ENCODE data around the gene BTNL9. TPM values are rescaled to one million over a fixed set of nuclear protein-coding genes. Genes with fewer than 3 reads are reported as not detected.
"Not testable (repeated sequence)": the region's sequence is repeated elsewhere in the genome, so short reads cannot be mapped to it uniquely, and the experiment has no call there.

The BTNL9 gene
- 10 to 100 TPM in 2 of 4 donors, 1 to 10 TPM in 2; 5.6 to 15.5 (median 8.2) TPM for polyA plus RNA-seq (ENCODE audit: insufficient read length in 4 of 4)

DNA sequence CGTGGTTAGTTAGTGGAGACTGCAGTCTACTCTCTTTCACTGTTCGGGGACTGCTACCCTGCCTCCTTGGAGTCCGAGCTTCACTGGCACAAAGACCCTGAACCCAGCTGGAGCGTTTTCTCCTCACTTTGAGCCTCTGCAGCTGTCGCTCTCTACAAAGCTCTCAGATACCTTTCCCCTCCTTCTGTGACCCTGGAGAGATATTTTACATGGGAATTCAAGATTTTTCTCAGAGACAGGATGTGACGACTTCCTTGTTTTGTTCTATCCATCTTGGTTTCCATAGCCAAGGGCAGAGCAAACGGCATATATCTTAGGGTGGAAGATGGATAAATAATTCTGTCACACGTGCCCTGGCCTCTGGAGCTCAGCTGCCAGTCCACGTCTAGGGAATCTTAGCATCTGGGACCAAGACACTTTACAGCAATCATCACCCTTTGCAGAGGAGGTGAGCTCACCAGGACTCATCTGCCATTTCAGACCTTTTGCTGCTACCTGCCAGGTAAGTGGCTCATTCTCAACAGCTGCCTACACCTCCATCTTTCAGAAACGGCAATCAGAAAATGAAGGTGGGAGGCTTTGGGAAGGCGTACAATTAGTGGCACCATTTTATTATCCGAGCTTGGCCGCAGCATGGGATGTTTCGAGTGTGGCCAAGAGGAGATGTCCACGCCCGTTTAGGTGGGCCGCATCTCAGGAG, at the start of gene BTNL9:
Gene BTNL9 (plus strand): TSS at position 336 of the 700 bp plus-strand sequence. CDS start 5,224 bp downstream, outside the sequence.
- peak in 1 of 4 donors; percentile 45 for DNase-seq (ENCODE audit: low read depth in 4 of 4, low spot score in 2 of 4)

GRCh38 chr5:180990882-180991242, 49.2 kb upstream of the BTNL9 start:
- no peak for DNase-seq (ENCODE audit: low read depth in 4 of 4, low spot score in 2 of 4)

- no peak for DNase-seq (ENCODE audit: low read depth in 4 of 4, low spot score in 2 of 4)
Observed at GRCh38 chr5:181001947-181002346, 38.1 kb upstream of the BTNL9 start.

GRCh38 chr5:181005791-181006190, 34.3 kb upstream of the BTNL9 start:
- no peak for DNase-seq (ENCODE audit: low read depth in 4 of 4, low spot score in 2 of 4)

DNA sequence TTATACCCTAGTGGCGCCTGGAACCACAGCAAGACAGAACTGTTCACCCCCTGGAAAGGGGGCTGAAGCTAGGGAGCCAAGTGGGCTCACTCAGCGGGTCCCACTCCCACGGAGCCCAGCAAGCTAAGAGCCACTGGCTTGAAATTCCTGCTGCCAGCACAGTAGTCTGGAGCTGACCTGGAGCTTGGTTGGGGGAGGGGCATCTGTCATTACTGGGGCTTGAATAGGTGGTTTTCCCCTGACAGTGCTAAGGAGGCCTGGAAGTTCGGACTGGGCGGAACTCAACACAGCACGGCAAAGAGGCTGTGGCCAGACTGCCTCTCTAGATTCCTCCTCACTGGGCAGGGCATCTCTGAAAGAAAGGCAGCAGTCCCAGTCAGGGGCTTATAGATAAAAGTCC, 31.9 kb upstream of the BTNL9 start:
- no peak for DNase-seq (ENCODE audit: low read depth in 4 of 4, low spot score in 2 of 4)

DNA sequence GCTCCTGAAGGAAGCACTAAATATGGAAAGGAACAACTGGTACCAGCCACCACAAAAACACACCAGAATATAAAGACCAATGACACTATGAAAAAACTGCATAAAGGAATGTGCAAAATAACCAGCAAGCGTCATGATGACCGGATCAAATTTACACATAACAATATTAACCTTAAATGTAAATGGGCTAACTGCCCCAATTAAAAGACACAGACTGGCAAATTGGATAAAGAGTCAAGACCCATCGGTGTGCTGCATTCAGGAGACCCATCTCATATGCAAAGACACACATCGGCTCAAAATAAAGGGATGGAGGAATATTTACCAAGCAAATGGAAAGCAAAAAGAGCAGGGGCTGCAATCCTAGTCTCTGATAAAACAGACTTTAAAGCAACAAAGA, 30.0 kb upstream of the BTNL9 start:
- DNase-seq (ENCODE audit: low read depth in 4 of 4, low spot score in 2 of 4) = not testable (repeated sequence)

GRCh38 chr5:181014654-181015053, 25.4 kb upstream of the BTNL9 start:
- DNase-seq (ENCODE audit: low read depth in 4 of 4, low spot score in 2 of 4) = not testable (repeated sequence)

DNA sequence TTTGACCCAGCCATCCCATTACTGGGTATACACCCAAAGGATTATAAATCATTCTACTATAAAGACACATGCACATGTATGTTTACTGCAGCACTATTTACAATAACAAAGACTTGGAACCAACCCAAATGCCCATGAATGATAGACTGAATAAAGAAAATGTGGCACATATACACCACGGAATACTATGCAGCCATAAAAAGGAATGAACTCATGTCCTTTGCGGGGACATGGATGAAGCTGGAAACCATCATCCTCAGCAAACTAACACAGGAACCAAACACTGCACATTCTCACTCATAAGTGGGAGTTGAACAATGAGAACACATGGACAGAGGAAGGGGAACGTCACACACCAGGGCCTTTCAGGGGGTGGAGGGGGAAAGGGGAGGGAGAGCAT, 22.6 kb upstream of the BTNL9 start:
- DNase-seq (ENCODE audit: low read depth in 4 of 4, low spot score in 2 of 4) = not testable (repeated sequence)

GRCh38 chr5:181020688-181021087, 19.4 kb upstream of the BTNL9 start:
- no peak for DNase-seq (ENCODE audit: low read depth in 4 of 4, low spot score in 2 of 4)

GRCh38 chr5:181024245-181025064, 15.6 kb upstream of the BTNL9 start:
- no peak for DNase-seq (ENCODE audit: low read depth in 4 of 4, low spot score in 2 of 4)

DNA sequence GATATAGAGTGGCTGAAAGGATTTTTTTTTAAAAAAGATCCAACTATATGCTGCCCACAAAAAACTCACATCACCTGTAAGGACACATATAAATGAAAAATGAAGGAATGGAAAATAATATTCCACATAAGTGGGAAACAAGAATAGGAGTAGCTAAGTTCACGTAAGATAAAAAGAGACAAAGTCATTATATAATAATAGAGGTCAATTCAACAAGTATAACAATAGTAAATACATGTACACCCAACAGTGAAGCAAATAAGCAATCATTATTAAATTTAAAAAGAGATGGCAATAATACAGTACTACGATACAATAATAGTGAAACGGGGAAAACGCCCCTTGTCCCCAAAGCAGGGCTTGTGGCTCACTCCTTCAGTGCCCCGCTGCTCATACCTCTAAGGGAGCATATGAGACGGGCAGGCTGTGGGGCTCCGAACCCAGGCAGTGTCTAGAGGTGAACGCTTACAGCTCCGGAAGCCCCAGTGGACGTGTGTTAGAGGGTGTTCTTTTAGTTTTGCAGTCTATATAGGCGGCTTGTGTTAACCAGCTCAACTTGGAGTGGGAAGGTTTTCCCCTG, 12.5 kb upstream of the BTNL9 start:
- no peak for DNase-seq (ENCODE audit: low read depth in 4 of 4, low spot score in 2 of 4)

DNA sequence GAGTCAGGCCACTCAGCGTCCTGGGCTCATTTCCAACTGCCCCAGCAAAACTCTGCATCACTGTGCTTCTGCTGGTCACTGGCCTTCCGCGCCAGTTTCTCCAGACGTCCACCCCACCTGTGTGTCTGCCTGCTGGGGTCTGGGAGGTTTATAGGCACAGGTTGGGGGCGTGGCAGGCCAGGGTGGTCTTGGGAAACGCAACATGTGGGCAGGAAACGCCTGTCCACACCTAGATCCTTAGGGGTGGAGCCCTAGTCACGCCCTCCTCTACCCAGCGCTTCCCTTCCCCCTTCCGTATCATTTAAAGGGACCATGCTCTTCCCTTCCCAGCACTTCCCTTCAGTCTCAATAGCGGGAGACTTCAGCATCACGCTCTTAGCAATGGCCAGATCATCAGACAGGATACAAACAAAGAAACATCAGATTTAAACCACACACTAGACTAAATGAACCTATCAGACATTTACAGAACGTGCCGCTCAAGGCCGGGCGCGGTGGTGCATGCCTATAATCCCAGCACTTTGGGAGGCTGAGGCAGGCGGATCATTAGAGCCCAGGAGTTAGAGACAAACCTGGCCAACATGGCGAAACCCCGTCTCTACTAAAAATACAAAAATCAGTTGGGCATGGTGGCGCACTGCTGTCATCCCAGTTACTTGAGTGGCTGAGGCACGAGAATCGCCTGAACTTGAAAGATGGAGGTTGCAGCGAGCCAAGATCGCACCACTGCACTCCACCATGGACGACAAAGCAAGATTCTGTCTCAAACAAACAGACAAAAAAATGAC, 11.8 kb upstream of the BTNL9 start:
- no peak for DNase-seq (ENCODE audit: low read depth in 4 of 4, low spot score in 2 of 4)

- no peak for DNase-seq (ENCODE audit: low read depth in 4 of 4, low spot score in 2 of 4)
Observed at GRCh38 chr5:181031716-181032115, 8.3 kb upstream of the BTNL9 start.

- no peak for DNase-seq (ENCODE audit: low read depth in 4 of 4, low spot score in 2 of 4)
Observed at GRCh38 chr5:181035991-181036815, 3.9 kb upstream of the BTNL9 start.

DNA sequence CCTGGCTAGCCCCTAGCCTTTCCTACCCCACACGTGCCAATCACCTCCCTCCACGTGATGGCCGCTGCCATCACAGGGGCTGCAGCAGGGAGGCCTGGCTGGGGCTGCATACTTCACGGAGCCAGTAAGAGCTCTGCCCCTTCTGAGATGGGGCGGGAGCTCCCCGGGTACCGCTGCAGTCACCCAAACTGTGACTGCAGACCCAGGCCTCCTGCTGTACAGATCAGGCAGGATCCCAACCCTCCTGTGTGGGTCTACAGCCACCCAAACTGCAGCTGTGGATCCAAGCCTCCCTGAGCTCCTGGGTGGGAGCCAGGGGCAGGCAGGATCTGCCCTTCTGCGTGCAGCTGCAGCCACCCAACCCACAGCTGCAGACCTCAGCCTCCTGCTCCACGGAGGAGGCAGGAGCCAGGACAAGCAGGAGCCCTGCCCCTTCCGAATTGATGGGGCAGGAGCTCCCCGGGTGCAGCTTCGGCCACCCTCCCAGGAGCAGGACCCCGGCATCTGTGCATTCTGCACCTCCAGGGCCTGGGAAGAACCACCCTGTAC, 3.2 kb upstream of the BTNL9 start:
- no peak for DNase-seq (ENCODE audit: low read depth in 4 of 4, low spot score in 2 of 4)

GRCh38 chr5:181037365-181037861, 2.7 kb upstream of the BTNL9 start:
- DNase-seq (ENCODE audit: low read depth in 4 of 4, low spot score in 2 of 4) = no peak

DNA sequence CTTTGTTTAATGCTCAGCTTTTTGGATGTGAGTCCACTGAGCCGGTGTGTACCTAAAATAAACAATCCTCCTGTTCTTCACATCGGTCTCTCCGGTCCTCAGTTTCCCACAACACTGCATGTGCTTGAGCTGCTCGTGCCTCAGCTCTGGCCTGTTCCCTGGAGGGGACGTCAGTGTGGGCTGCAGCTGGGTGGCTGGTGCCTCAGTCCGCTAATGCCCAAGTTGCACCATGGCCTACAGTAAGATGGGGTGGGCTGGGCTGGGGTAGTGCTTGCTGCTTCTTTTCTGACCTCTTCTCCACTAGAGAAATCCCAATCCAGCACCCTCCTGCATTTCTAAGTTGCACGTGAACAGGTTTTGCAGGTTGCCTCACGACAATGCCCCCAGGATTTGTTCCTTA, 595 bp upstream of the BTNL9 start:
- DNase-seq (ENCODE audit: low read depth in 4 of 4, low spot score in 2 of 4) = no peak

DNA sequence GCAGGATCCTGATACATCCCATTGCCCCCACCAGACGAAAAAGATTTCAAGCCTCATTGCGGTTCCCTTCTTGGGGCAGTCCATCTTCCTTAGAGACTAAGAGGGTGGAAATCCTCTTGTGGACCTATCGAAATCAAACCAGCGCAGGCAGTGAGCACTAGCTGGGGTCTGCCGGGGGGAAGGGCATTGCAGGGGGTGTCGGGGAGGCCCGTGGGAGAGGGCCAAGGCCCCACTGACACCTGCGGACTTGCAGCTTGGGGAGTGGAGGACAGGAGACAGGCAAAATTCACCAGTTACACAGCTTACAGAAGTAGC, 522 bp downstream of the BTNL9 start:
- DNase-seq (ENCODE audit: low read depth in 4 of 4, low spot score in 2 of 4) = no peak

- no peak for DNase-seq (ENCODE audit: low read depth in 4 of 4, low spot score in 2 of 4)
Observed at GRCh38 chr5:181041043-181041442, 977 bp downstream of the BTNL9 start.
